Fibroblast of lung (primary cell): ENCODE results near the gene GLUL. TPM values are rescaled to one million over a fixed set of nuclear protein-coding genes. Genes with fewer than 3 reads are reported as not detected.

Source experiments
- DNase-seq, 2 donors: peaks; one replicate each; pipeline versions ENCODE4 v3.0.0 to v3.0.0-alpha.2; 2010; ENCODE audit warnings: low read depth in 2 of 2
- H2AFZ ChIP-seq: 2 replicates; pipeline ENCODE4 v1.5.1; 2012; ENCODE audit warnings: low read length, control low read depth, inconsistent platforms
- H3K27ac ChIP-seq: 2 replicates; pipeline ENCODE4 v1.5.1; 2011; ENCODE audit warnings: low read length, control low read depth; ENCODE audit not compliant: insufficient read depth
- H3K27me3 ChIP-seq: 2 replicates; pipeline ENCODE4 v1.5.1; 2011; ENCODE audit warnings: mild to moderate bottlenecking, low read length; ENCODE audit not compliant: control insufficient read depth, insufficient read depth
- H3K36me3 ChIP-seq: 2 replicates; pipeline ENCODE4 v1.5.1; 2011; ENCODE audit warnings: low read length; ENCODE audit not compliant: control insufficient read depth, insufficient read depth
- H3K4me1 ChIP-seq: 2 replicates; pipeline ENCODE4 v1.5.1; 2011; ENCODE audit warnings: low read length; ENCODE audit not compliant: control insufficient read depth, insufficient read depth; ENCODE audit errors: extremely low read depth
- H3K4me2 ChIP-seq: 2 replicates; pipeline ENCODE4 v1.5.1; 2011; ENCODE audit warnings: low read length, control low read depth; ENCODE audit not compliant: insufficient read depth; ENCODE audit errors: extremely low read depth
- H3K4me3 ChIP-seq, 4 experiments: fragments of 200-600 bp in 1 of 4; sonication (generic) in 1 of 4; replicated peaks in 1 of 4; 2 replicates each; pipeline ENCODE4 v1.5.1; 2011 to 2016; ENCODE audit warnings: low read length in 4 of 4, low read depth in 3 of 4, mild to moderate bottlenecking in 3 of 4, control low read depth in 2 of 4, inconsistent platforms in 1 of 4, mixed read lengths in 1 of 4; ENCODE audit not compliant: insufficient read depth in 1 of 4; ENCODE audit errors: control extremely low read depth in 1 of 4
- H3K79me2 ChIP-seq: 2 replicates; pipeline ENCODE4 v1.5.1; 2012; ENCODE audit warnings: mild to moderate bottlenecking, low read length, inconsistent platforms; ENCODE audit not compliant: control insufficient read depth, insufficient read depth
- H3K9ac ChIP-seq: 2 replicates; pipeline ENCODE4 v1.5.1; 2011; ENCODE audit warnings: mild to moderate bottlenecking, low read length, control low read depth; ENCODE audit not compliant: insufficient read depth
- H3K9me3 ChIP-seq: 2 replicates; pipeline ENCODE4 v1.5.1; 2012; ENCODE audit warnings: low read depth, low read length; ENCODE audit not compliant: control insufficient read depth, insufficient read depth
- H4K20me1 ChIP-seq: 2 replicates; pipeline ENCODE4 v1.5.1; 2011; ENCODE audit warnings: low read length; ENCODE audit not compliant: control insufficient read depth, insufficient read depth; ENCODE audit errors: extremely low read depth
- EZH2 ChIP-seq: IDR thresholded peaks from 2 replicates; pipeline ENCODE4 v1.5.1; 2012; ENCODE audit warnings: low read length, control low read depth, mild to moderate bottlenecking; ENCODE audit errors: missing control alignments
- polyA plus RNA-seq, 2 donors: library from polyadenylated mRNA; depleted of rRNA in 1 of 2; stranded (reverse) in 1 of 2; unstranded in 1 of 2; fragments of >200 nt; gene quantifications; 2 replicates each; pipeline ENCODE4 v1.2.1, GENCODE V29; 2011 to 2012; ENCODE audit warnings: missing spikeins in 1 of 2
- total RNA-seq: library from RNA; depleted of rRNA; stranded (reverse); fragments of >200 nt; gene quantifications from 2 replicates; pipeline ENCODE4 v1.2.1, GENCODE V29; 2014
- TF ChIP-seq, protein P1 (sequence below), 2 donors: IDR thresholded peaks in 1 of 2; conservative IDR thresholded peaks in 1 of 2; 1 replicate in 1 of 2; 2 replicates in 1 of 2; pipeline ENCODE4 v1.5.1; 2011 to 2012; ENCODE audit warnings: low read length in 2 of 2, control low read depth in 1 of 2, inconsistent platforms in 1 of 2, low read depth in 1 of 2, mild to moderate bottlenecking in 1 of 2

GLUL gene
- total and polyA plus RNA-seq, 2 donors (not counting 1 experiment from before 2014, with no cell fraction given) = 187 to 523 TPM

GRCh38 chr1:182340233-182341058 is 51.1 kb downstream of the GLUL start:
- H3K27me3 ChIP-seq = no peaks in the 10 kb centered on the region
- H2AFZ ChIP-seq = no peak overlapping the region
- no peaks in the 10 kb centered on the region for H3K4me1 ChIP-seq
- no peak overlapping the region for H3K4me2 ChIP-seq
- H3K36me3 ChIP-seq = no peaks in the 10 kb centered on the region
- H3K79me2 ChIP-seq = no peaks in the 10 kb centered on the region
- H3K9me3 ChIP-seq = no peaks in the 10 kb centered on the region
- no peak overlapping the region for H3K9ac ChIP-seq
- DNase-seq = peak in 1 of 2 donors; percentile 13
- H3K27ac ChIP-seq = no peak overlapping the region
- TF ChIP-seq, protein P1, sequence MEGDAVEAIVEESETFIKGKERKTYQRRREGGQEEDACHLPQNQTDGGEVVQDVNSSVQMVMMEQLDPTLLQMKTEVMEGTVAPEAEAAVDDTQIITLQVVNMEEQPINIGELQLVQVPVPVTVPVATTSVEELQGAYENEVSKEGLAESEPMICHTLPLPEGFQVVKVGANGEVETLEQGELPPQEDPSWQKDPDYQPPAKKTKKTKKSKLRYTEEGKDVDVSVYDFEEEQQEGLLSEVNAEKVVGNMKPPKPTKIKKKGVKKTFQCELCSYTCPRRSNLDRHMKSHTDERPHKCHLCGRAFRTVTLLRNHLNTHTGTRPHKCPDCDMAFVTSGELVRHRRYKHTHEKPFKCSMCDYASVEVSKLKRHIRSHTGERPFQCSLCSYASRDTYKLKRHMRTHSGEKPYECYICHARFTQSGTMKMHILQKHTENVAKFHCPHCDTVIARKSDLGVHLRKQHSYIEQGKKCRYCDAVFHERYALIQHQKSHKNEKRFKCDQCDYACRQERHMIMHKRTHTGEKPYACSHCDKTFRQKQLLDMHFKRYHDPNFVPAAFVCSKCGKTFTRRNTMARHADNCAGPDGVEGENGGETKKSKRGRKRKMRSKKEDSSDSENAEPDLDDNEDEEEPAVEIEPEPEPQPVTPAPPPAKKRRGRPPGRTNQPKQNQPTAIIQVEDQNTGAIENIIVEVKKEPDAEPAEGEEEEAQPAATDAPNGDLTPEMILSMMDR (conservative IDR thresholded peaks at IDR 0.05 in 1 of 2, IDR thresholded peaks at IDR 0.05 in 1 of 2; ENCODE audit: low read depth in 1 of 2, low read length in 2 of 2) = no peak
- TF ChIP-seq EZH2 = no peak
- no peaks in the 10 kb centered on the region for H4K20me1 ChIP-seq
- no peak overlapping the region for H3K4me3 ChIP-seq

GRCh38 chr1:182339684-182340083 is 51.9 kb downstream of the GLUL start:
- no peaks in the 10 kb centered on the region for H3K36me3 ChIP-seq
- DNase-seq = no peak
- H3K27me3 ChIP-seq = no peaks in the 10 kb centered on the region
- TF ChIP-seq, protein P1 (conservative IDR thresholded peaks at IDR 0.05 in 1 of 2, IDR thresholded peaks at IDR 0.05 in 1 of 2; ENCODE audit: low read depth in 1 of 2, low read length in 2 of 2) = no peak
- no peak for TF ChIP-seq EZH2
- no peaks in the 10 kb centered on the region for H3K79me2 ChIP-seq
- no peak overlapping the region for H3K9ac ChIP-seq
- no peaks in the 10 kb centered on the region for H3K4me1 ChIP-seq
- H3K4me3 ChIP-seq = no peak overlapping the region
- no peaks in the 10 kb centered on the region for H3K9me3 ChIP-seq
- no peaks in the 10 kb centered on the region for H4K20me1 ChIP-seq
- H3K4me2 ChIP-seq = no peak overlapping the region
- no peak overlapping the region for H2AFZ ChIP-seq
- H3K27ac ChIP-seq = no peak overlapping the region

GRCh38 chr1:182338806-182339370 is 52.7 kb downstream of the GLUL start:
- no peaks in the 10 kb centered on the region for H4K20me1 ChIP-seq
- H3K4me2 ChIP-seq = no peak overlapping the region
- H3K4me3 ChIP-seq = no peak overlapping the region
- no peaks in the 10 kb centered on the region for H3K9me3 ChIP-seq
- H3K27me3 ChIP-seq = no peaks in the 10 kb centered on the region
- H3K4me1 ChIP-seq = no peaks in the 10 kb centered on the region
- no peaks in the 10 kb centered on the region for H3K36me3 ChIP-seq
- no peak for TF ChIP-seq EZH2
- TF ChIP-seq, protein P1 (conservative IDR thresholded peaks at IDR 0.05 in 1 of 2, IDR thresholded peaks at IDR 0.05 in 1 of 2; ENCODE audit: low read depth in 1 of 2, low read length in 2 of 2) = no peak
- no peak overlapping the region for H3K27ac ChIP-seq
- H3K9ac ChIP-seq = no peak overlapping the region
- no peaks in the 10 kb centered on the region for H3K79me2 ChIP-seq
- H2AFZ ChIP-seq = no peak overlapping the region
- no peak for DNase-seq
